Embryonic facial prominence (tissue), 1 donor: Measurements from ENCODE around the gene CLASRP.
"Not testable (repeated sequence)": the region's sequence is repeated elsewhere in the genome, so short reads cannot be mapped to it uniquely, and the experiment has no call there.

ENCODE experiments used
- DNase-seq: peaks from one replicate; pipeline ENCODE4 v3.0.0-alpha.2; 2016; ENCODE audit errors: extremely low spot score

The CLASRP gene

GRCh38 chr19:45103508-45104319, 64.9 kb downstream of the CLASRP start:
- DNase-seq, result no peak

GRCh38 chr19:45104658-45105349, 66.0 kb downstream of the CLASRP start:
- no peak for DNase-seq

GRCh38 chr19:45106363-45106762, 67.5 kb downstream of the CLASRP start:
- DNase-seq, result not testable (repeated sequence)

- DNase-seq, result no peak
Observed at GRCh38 chr19:45107621-45108150, 68.8 kb downstream of the CLASRP start.

GRCh38 chr19:45110851-45111266, 72.0 kb downstream of the CLASRP start:
- DNase-seq, result no peak

- DNase-seq, result no peak
Observed at GRCh38 chr19:45112111-45112827, 73.4 kb downstream of the CLASRP start.

- DNase-seq, result no peak
Observed at GRCh38 chr19:45113628-45114027, 74.8 kb downstream of the CLASRP start.

- no peak for DNase-seq
Observed at GRCh38 chr19:45114116-45114515, 75.3 kb downstream of the CLASRP start.

- DNase-seq, result no peak
Observed at GRCh38 chr19:45115809-45116615, 77.2 kb downstream of the CLASRP start.

GRCh38 chr19:45117167-45117594, 78.3 kb downstream of the CLASRP start:
- no peak for DNase-seq

- DNase-seq, result no peak
Observed at GRCh38 chr19:45117671-45118070, 78.8 kb downstream of the CLASRP start.

- DNase-seq, result no peak
Observed at GRCh38 chr19:45118106-45118505, 79.3 kb downstream of the CLASRP start.

GRCh38 chr19:45118591-45119355, 79.9 kb downstream of the CLASRP start:
- not testable (repeated sequence) for DNase-seq

GRCh38 chr19:45119582-45119981, 80.7 kb downstream of the CLASRP start:
- no peak for DNase-seq
